Measurements from ENCODE around the gene SCLT1. TPM values are rescaled to one million over a fixed set of nuclear protein-coding genes. Genes with fewer than 3 reads are reported as not detected.

The SCLT1 gene
- total RNA-seq, 1 experiment from 2014 or later: 15.2 TPM

GRCh38 chr4:128879283-128879682, 214.1 kb downstream of the SCLT1 start:
- intact Hi-C loops (cut with micrococcal nuclease): no loop called here
- no peaks in the 10 kb centered on the region for H3K4me1 ChIP-seq (ENCODE audit: insufficient read depth, low read length)
- DNase-seq (no peak), ATAC-seq (no peak)
- no peaks in the 10 kb centered on the region for H3F3A ChIP-seq (ENCODE audit: low read length, unreplicated experiment)
- TF ChIP-seq EZH2phosphoT487 (IDR thresholded peaks at IDR 0.05; ENCODE audit: borderline replicate concordance, low read length): no peak
- TF ChIP-seq CTCF (conservative IDR thresholded peaks at IDR 0.05; ENCODE audit: low read depth, low read length): no peak
- TF ChIP-seq EZH2 (IDR thresholded peaks at IDR 0.05; ENCODE audit: low read length, unreplicated experiment): no peak
- CTCF ChIA-PET: no interaction called here
- H3K9me2 ChIP-seq (replicated peaks; ENCODE audit: low read length): no peaks in the 10 kb centered on the region
- H3K9ac ChIP-seq (ENCODE audit: low read length): no peak overlapping the region
- no peak overlapping the region for H3K27ac ChIP-seq (ENCODE audit: low read length)
- POLR2A ChIA-PET (ENCODE audit: unreplicated experiment): no interaction called here
- H3K27me3 ChIP-seq (ENCODE audit: low read length): no peaks in the 10 kb centered on the region
- BruUV-seq (replicated peaks): no TSS peak
- H3K4me2 ChIP-seq (ENCODE audit: low read length): no peak overlapping the region
- no peaks in the 10 kb centered on the region for H3K79me2 ChIP-seq (ENCODE audit: low read length)
- H3K9me3 ChIP-seq (ENCODE audit: low read length): no peaks in the 10 kb centered on the region
- no peaks in the 10 kb centered on the region for H3K36me3 ChIP-seq (ENCODE audit: low read depth, low read length)
- H2AFZ ChIP-seq (ENCODE audit: low read length): no peak overlapping the region
- H4K20me1 ChIP-seq (ENCODE audit: low read length): no peaks in the 10 kb centered on the region
- H3K4me3 ChIP-seq (ENCODE audit: low read length): no peak overlapping the region

GRCh38 chr4:128877934-128878333, 215.4 kb downstream of the SCLT1 start:
- BruUV-seq (replicated peaks): no TSS peak

GRCh38 chr4:128876200-128876599, 217.1 kb downstream of the SCLT1 start:
- ChIA-PET CTCF (no interaction called here), POLR2A (ENCODE audit: unreplicated experiment) (no interaction called here)
- TF ChIP-seq EZH2 (IDR thresholded peaks at IDR 0.05; ENCODE audit: low read length, unreplicated experiment) (no peak), CTCF (conservative IDR thresholded peaks at IDR 0.05; ENCODE audit: low read depth, low read length) (no peak), EZH2phosphoT487 (IDR thresholded peaks at IDR 0.05; ENCODE audit: borderline replicate concordance, low read length) (no peak)
- H3K27me3 ChIP-seq (ENCODE audit: low read length): no peaks in the 10 kb centered on the region
- H3K27ac ChIP-seq (ENCODE audit: low read length): no peak overlapping the region
- H3K9ac ChIP-seq (ENCODE audit: low read length): no peak overlapping the region
- H3K4me1 ChIP-seq (ENCODE audit: insufficient read depth, low read length): no peaks in the 10 kb centered on the region
- no peak for DNase-seq
- H3K79me2 ChIP-seq (ENCODE audit: low read length): no peaks in the 10 kb centered on the region
- H2AFZ ChIP-seq (ENCODE audit: low read length): no peak overlapping the region
- H3F3A ChIP-seq (ENCODE audit: low read length, unreplicated experiment): no peaks in the 10 kb centered on the region
- BruUV-seq (replicated peaks): no TSS peak
- intact Hi-C loops (cut with micrococcal nuclease): no loop called here
- no peaks in the 10 kb centered on the region for H3K9me3 ChIP-seq (ENCODE audit: low read length)
- no peak overlapping the region for H3K4me3 ChIP-seq (ENCODE audit: low read length)
- no peaks in the 10 kb centered on the region for H4K20me1 ChIP-seq (ENCODE audit: low read length)
- ATAC-seq: no peak
- peaks cover 4% of the 10 kb centered on the region; the same call in 1 of the 2 replicates for H3K36me3 ChIP-seq (ENCODE audit: low read depth, low read length)
- H3K9me2 ChIP-seq (replicated peaks; ENCODE audit: low read length): no peaks in the 10 kb centered on the region
- no peak overlapping the region for H3K4me2 ChIP-seq (ENCODE audit: low read length)

More at GRCh38 chr4:128877934-128878333, 215.4 kb downstream of the SCLT1 start:
- Histone ChIP-seq H3K9me3 (ENCODE audit: low read length) (no peaks in the 10 kb centered on the region), H3F3A (ENCODE audit: low read length, unreplicated experiment) (no peaks in the 10 kb centered on the region), H3K9me2 (replicated peaks; ENCODE audit: low read length) (no peaks in the 10 kb centered on the region), H3K79me2 (ENCODE audit: low read length) (no peaks in the 10 kb centered on the region), H3K27me3 (ENCODE audit: low read length) (no peaks in the 10 kb centered on the region), H3K36me3 (ENCODE audit: low read depth, low read length) (no peaks in the 10 kb centered on the region), H3K4me1 (ENCODE audit: insufficient read depth, low read length) (no peaks in the 10 kb centered on the region), H4K20me1 (ENCODE audit: low read length) (no peaks in the 10 kb centered on the region), H2AFZ (ENCODE audit: low read length) (no peak overlapping the region), H3K4me2 (ENCODE audit: low read length) (no peak overlapping the region), H3K27ac (ENCODE audit: low read length) (no peak overlapping the region), H3K9ac (ENCODE audit: low read length) (no peak overlapping the region), H3K4me3 (ENCODE audit: low read length) (no peak overlapping the region)
- CTCF ChIA-PET: no interaction called here
- no peak for ATAC-seq
- no peak for DNase-seq
- intact Hi-C loops (cut with micrococcal nuclease): no loop called here
- TF ChIP-seq CTCF (conservative IDR thresholded peaks at IDR 0.05; ENCODE audit: low read depth, low read length): no peak
- no peak for TF ChIP-seq EZH2 (IDR thresholded peaks at IDR 0.05; ENCODE audit: low read length, unreplicated experiment)
- no peak for TF ChIP-seq EZH2phosphoT487 (IDR thresholded peaks at IDR 0.05; ENCODE audit: borderline replicate concordance, low read length)
- POLR2A ChIA-PET (ENCODE audit: unreplicated experiment): no interaction called here

Data from PC-3 (cell line).